H1 (cell line): ENCODE measurements around the gene LSM4. TPM values are rescaled to one million over a fixed set of nuclear protein-coding genes. Genes with fewer than 3 reads are reported as not detected.

Experiments
- CTCF ChIA-PET: fragments of 300-600 bp; sonication (Branson Sonifier 250); formaldehyde crosslinking; loops from one replicate; lab custom pipeline; 2021; ENCODE audit not compliant: partially characterized antibody; lab: Charles Lee
- POLR2A ChIA-PET: fragments of 300-600 bp; sonication (Branson Sonifier 250); formaldehyde crosslinking; loops from one replicate; lab custom pipeline; 2021; ENCODE audit warnings: inconsistent platforms; ENCODE audit not compliant: partially characterized antibody; lab: Charles Lee
- DNase-seq, 2 experiments: peaks; one replicate each; pipeline versions ENCODE4 v3.0.0 to v3.0.0-alpha.2; 2010 to 2022; ENCODE audit warnings: low spot score in 2 of 2, low read depth in 1 of 2, mixed read lengths in 1 of 2
- FAIRE-seq: peaks from 2 replicates; lab custom pipeline; 2011; peaks lifted over from hg19 to GRCh38; lab: Jason Lieb, UNC
- H2AFZ ChIP-seq: 2 replicates; pipeline ENCODE4 v1.8.1; 2012; ENCODE audit warnings: low read length, inconsistent platforms
- H2AK5ac ChIP-seq: 2 replicates; pipeline ENCODE4 v1.6.1; 2013; ENCODE audit warnings: low read depth, low read length
- H2BK120ac ChIP-seq: replicated peaks from 2 replicates; pipeline ENCODE3; 2013; ENCODE audit warnings: low read depth, low read length, inconsistent platforms
- H2BK12ac ChIP-seq: 2 replicates; pipeline ENCODE4 v1.6.1; 2013; ENCODE audit warnings: low read depth, low read length
- H2BK15ac ChIP-seq: 2 replicates; pipeline ENCODE4 v1.6.1; 2013; ENCODE audit warnings: low read length
- H2BK20ac ChIP-seq: 2 replicates; pipeline ENCODE4 v1.6.1; 2013; ENCODE audit warnings: low read length
- H2BK5ac ChIP-seq: 2 replicates; pipeline ENCODE4 v1.6.1; 2013; ENCODE audit warnings: low read depth, low read length
- H3K14ac ChIP-seq: 2 replicates; pipeline ENCODE4 v1.6.1; 2013; ENCODE audit warnings: inconsistent platforms; ENCODE audit not compliant: insufficient read length
- H3K18ac ChIP-seq: 2 replicates; pipeline ENCODE4 v1.6.1; 2013; ENCODE audit warnings: low read length; ENCODE audit errors: extremely low read depth
- H3K23ac ChIP-seq: 2 replicates; pipeline ENCODE4 v1.6.1; 2013; ENCODE audit warnings: inconsistent platforms; ENCODE audit not compliant: insufficient read length
- H3K23me2 ChIP-seq: 2 replicates; pipeline ENCODE4 v1.6.1; 2013; ENCODE audit warnings: low read depth, low read length
- H3K27ac ChIP-seq: 2 replicates; pipeline ENCODE4 v1.6.1; 2011; ENCODE audit warnings: low read depth, low read length, inconsistent platforms
- H3K27me3 ChIP-seq, 4 experiments: replicated peaks in 1 of 4; 1 replicate in 1 of 4; 2 replicates in 3 of 4; pipeline versions ENCODE4 v1.6.1 to v1.8.1; 2011 to 2013; ENCODE audit warnings: low read length in 3 of 4, mild to moderate bottlenecking in 3 of 4, inconsistent platforms in 2 of 4, mixed read lengths in 2 of 4, moderate library complexity in 1 of 4; ENCODE audit not compliant: control insufficient read depth in 3 of 4, insufficient read depth in 3 of 4; ENCODE audit errors: extremely low read depth in 1 of 4
- H3K36me3 ChIP-seq, 4 experiments: 2 replicates each; pipeline versions ENCODE4 v1.6.1 to v1.8.1; 2011 to 2013; ENCODE audit warnings: mild to moderate bottlenecking in 4 of 4, low read length in 3 of 4, moderate library complexity in 2 of 4, control low read depth in 1 of 4, inconsistent platforms in 1 of 4; ENCODE audit not compliant: insufficient read depth in 4 of 4, control insufficient read depth in 2 of 4
- H3K4ac ChIP-seq: replicated peaks from 2 replicates; pipeline ENCODE3; 2013; ENCODE audit warnings: low read length, low read depth, mixed read lengths, inconsistent platforms; ENCODE audit not compliant: insufficient read length
- H3K4me1 ChIP-seq, 4 experiments: replicated peaks in 1 of 4; 1 replicate in 1 of 4; 2 replicates in 3 of 4; pipeline versions ENCODE4 v1.6.1 to v1.8.1; 2011 to 2013; ENCODE audit warnings: low read length in 3 of 4, inconsistent platforms in 2 of 4, mixed read lengths in 1 of 4; ENCODE audit not compliant: insufficient read depth in 4 of 4, control insufficient read depth in 3 of 4
- H3K4me2 ChIP-seq, 2 experiments: 2 replicates each; pipeline versions ENCODE4 v1.6.1 to v1.8.1; 2011 to 2013; ENCODE audit warnings: low read depth in 2 of 2, low read length in 2 of 2, control low read depth in 1 of 2, inconsistent platforms in 1 of 2, mild to moderate bottlenecking in 1 of 2; ENCODE audit not compliant: insufficient read depth in 1 of 2
- H3K4me3 ChIP-seq, 4 experiments: fragments of 200-600, 300-600 bp in 1 of 4; sonication (generic), shearing (Covaris generic), sonication (Bioruptor Twin) in 1 of 4; 2 replicates each; pipeline versions ENCODE4 v1.5.1 to v1.8.1; 2011 to 2016; ENCODE audit warnings: low read length in 4 of 4, low read depth in 3 of 4, control low read depth in 2 of 4, inconsistent platforms in 2 of 4, mild to moderate bottlenecking in 2 of 4, mixed read lengths in 1 of 4, moderate library complexity in 1 of 4; ENCODE audit not compliant: insufficient read depth in 2 of 4; ENCODE audit errors: extremely low read depth in 1 of 4
- H3K56ac ChIP-seq: replicated peaks from 2 replicates; pipeline ENCODE3; 2013; ENCODE audit warnings: low read depth, mild to moderate bottlenecking, mixed read lengths, low read length, inconsistent platforms; ENCODE audit not compliant: insufficient read length
- H3K79me1 ChIP-seq: 2 replicates; pipeline ENCODE4 v1.6.1; 2013; ENCODE audit warnings: low read depth, low read length, control low read depth
- H3K79me2 ChIP-seq, 2 experiments: 2 replicates each; pipeline versions ENCODE4 v1.6.1 to v1.8.1; 2012 to 2013; ENCODE audit warnings: low read length in 2 of 2, mild to moderate bottlenecking in 2 of 2, inconsistent platforms in 1 of 2; ENCODE audit not compliant: insufficient read depth in 2 of 2, control insufficient read depth in 1 of 2
- H3K9ac ChIP-seq, 4 experiments: replicated peaks in 1 of 4; 1 replicate in 1 of 4; 2 replicates in 3 of 4; pipeline versions ENCODE4 v1.6.1 to v1.8.1; 2011 to 2013; ENCODE audit warnings: low read depth in 3 of 4, low read length in 3 of 4, control low read depth in 2 of 4, mild to moderate bottlenecking in 2 of 4, moderate library complexity in 2 of 4, inconsistent platforms in 1 of 4; ENCODE audit errors: extremely low read depth in 1 of 4
- H3K9me3 ChIP-seq, 2 experiments: 2 replicates each; pipeline versions ENCODE4 v1.6.1 to v1.8.1; 2012 to 2013; ENCODE audit warnings: mild to moderate bottlenecking in 2 of 2, moderate library complexity in 2 of 2, control low read depth in 1 of 2, inconsistent platforms in 1 of 2, low read depth in 1 of 2, low read length in 1 of 2, mixed read lengths in 1 of 2; ENCODE audit not compliant: insufficient read depth in 2 of 2
- H4K20me1 ChIP-seq, 2 experiments: replicated peaks in 1 of 2; 2 replicates each; pipeline versions ENCODE3 to v1.8.1; 2011 to 2013; ENCODE audit warnings: inconsistent platforms in 2 of 2, low read length in 2 of 2, mild to moderate bottlenecking in 1 of 2; ENCODE audit not compliant: insufficient read depth in 2 of 2, control insufficient read depth in 1 of 2
- H4K5ac ChIP-seq: 2 replicates; pipeline ENCODE4 v1.6.1; 2013; ENCODE audit warnings: low read length, low read depth, mixed read lengths, inconsistent platforms; ENCODE audit not compliant: insufficient read length
- H4K8ac ChIP-seq: 2 replicates; pipeline ENCODE4 v1.8.0; 2013; ENCODE audit warnings: mild to moderate bottlenecking, moderate library complexity, low read length, inconsistent platforms; ENCODE audit not compliant: insufficient read depth; ENCODE audit errors: extremely low read depth
- H4K91ac ChIP-seq: replicated peaks from 2 replicates; pipeline ENCODE3; 2013; ENCODE audit warnings: low read length, mixed read lengths, inconsistent platforms; ENCODE audit not compliant: insufficient read length
- ASH2L ChIP-seq: fragments of 200-600, 300-600 bp; sonication (generic); IDR thresholded peaks from one replicate; pipeline ENCODE4 v1.7.1; 2017; ENCODE audit warnings: low read length
- CBX8 ChIP-seq: fragments of 300-800, 300-1000 bp; sonication (generic); IDR thresholded peaks from 2 replicates; pipeline ENCODE4 v1.7.1; 2016; ENCODE audit warnings: low read depth, low read length, borderline replicate concordance
- WGBS, 2 experiments: shearing (Covaris generic) in 1 of 2; methylation state at CpG; one replicate each; pipeline versions ENCODE4 v1.1.6 to v1.1.7; 2013 to 2015; ENCODE audit warnings: low lambda C conversion rate in 2 of 2, mixed read lengths in 2 of 2, inconsistent platforms in 1 of 2, low coverage in 1 of 2, missing lambda C conversion rate in 1 of 2; ENCODE audit not compliant: insufficient replicate concordance in 2 of 2, insufficient coverage in 1 of 2, insufficient read length in 1 of 2; ENCODE audit errors: extremely low coverage in 1 of 2, missing lambda C conversion rate in 1 of 2; 5-methylcytosine and 5-hydroxymethylcytosine counted together
- polyA plus RNA-seq, 7 experiments: library from polyadenylated mRNA; depleted of rRNA in 3 of 7; stranded (reverse) in 5 of 7; unstranded in 2 of 7; fragments of >200 nt in 5 of 7; fragments of 200-250 nt in 2 of 7; gene quantifications; 1 replicate in 5 of 7; 2 replicates in 1 of 7; 4 replicates in 1 of 7; pipeline versions ENCODE4 v1.2.1 to v1.2.3, GENCODE V29; 2011 to 2013; ENCODE audit warnings: missing spikeins in 2 of 7, mixed read lengths in 2 of 7
- total RNA-seq: library from RNA; stranded (reverse); fragmentation: NEBNext Ultra II Directional; extraction: Animal tissue kit (Norgen Biotek cat#: 25700); gene quantifications from 2 replicates; pipeline ENCODE4 v1.2.1, GENCODE V29; 2021

Gene LSM4
- total and polyA plus RNA-seq, 2 of the 8 experiments (the other 6 are each of a cell fraction or from before 2014, with no cell fraction given) = 302 to 319 TPM

- Histone ChIP-seq H3K4ac (no peak overlapping the region), H3K36me3 (no peaks in the 10 kb centered on the region; a peak in 2 of 8 replicates), H3K4me1 (no peaks in the 10 kb centered on the region), H2BK15ac (no peak overlapping the region), H2BK20ac (no peak overlapping the region), H3K9ac (no peak overlapping the region), H3K14ac (no peak overlapping the region), H4K5ac (no peak overlapping the region), H2BK120ac (no peak overlapping the region), H2AFZ (no peak overlapping the region), H2AK5ac (no peak overlapping the region), H3K4me3 (no peak overlapping the region), H3K27ac (no peak overlapping the region), H3K4me2 (no peak overlapping the region), H3K56ac (no peak overlapping the region), H4K91ac (no peak overlapping the region), H3K79me2 (no peaks in the 10 kb centered on the region), H3K79me1 (no peaks in the 10 kb centered on the region), H3K23me2 (no peaks in the 10 kb centered on the region), H2BK12ac (no peak overlapping the region), H4K20me1 (no peaks in the 10 kb centered on the region), H3K23ac (no peak overlapping the region), H3K9me3 (no peaks in the 10 kb centered on the region), H4K8ac (no peak overlapping the region), H3K18ac (no peak overlapping the region), H2BK5ac (no peak overlapping the region), H3K27me3 (no peaks in the 10 kb centered on the region)
- DNase-seq (no peak), FAIRE-seq (no peak)
- CTCF ChIA-PET = interaction anchor here (0.7 to 6.1 kb wide), 7 partner anchors 8 to 80 kb away, joined by 3 to 132 read pairs (median 24); partner anchors contain the start of genes PGPEP1 and SSBP4
- WGBS, 2 experiments = 98% methylated on average over 5 of the region's 7 CpGs; no CpG with 5 or more reads in 1 of the 2 experiments
- TF ChIP-seq CBX8 = no peak
- TF ChIP-seq ASH2L = no peak
- POLR2A ChIA-PET = interaction anchor here (1.4 kb wide), 1 partner anchor 13 kb away, joined by 3 read pairs; no protein-coding TSS in a partner anchor
These were observed 28.7 kb upstream of the LSM4 start for GRCh38 chr19:18351544-18351943.
